Cerebellar nuclear complex (tissue), 1 donor: Measurements from ENCODE around the gene PRCD.
"Not testable (repeated sequence)": the region's sequence is repeated elsewhere in the genome, so short reads cannot be mapped to it uniquely, and the experiment has no call there.

Source experiments
- DNase-seq, 2 experiments: peaks; one replicate each; lab custom pipeline; 2025; lab: John Stamatoyannopoulos, UW

Gene PRCD

GRCh38 chr17:76504117-76504516 is 35.7 kb upstream of the PRCD start:
- DNase-seq: no peak

GRCh38 chr17:76506408-76507345 is 33.2 kb upstream of the PRCD start:
- peak in 1 of 2 experiments; percentile 49 for DNase-seq

GRCh38 chr17:76508472-76509063 is 31.3 kb upstream of the PRCD start:
- not testable (repeated sequence) for DNase-seq

- no peak for DNase-seq
Observed at GRCh38 chr17:76510831-76511244, 29.0 kb upstream of the PRCD start.

- DNase-seq: no peak
Observed at GRCh38 chr17:76511668-76512365, 28.0 kb upstream of the PRCD start.

GRCh38 chr17:76512366-76513305 is 27.2 kb upstream of the PRCD start:
- DNase-seq: no peak

- DNase-seq: no peak
Observed at GRCh38 chr17:76513306-76513692, 26.5 kb upstream of the PRCD start.

- DNase-seq: not testable (repeated sequence)
Observed at GRCh38 chr17:76514355-76514754, 25.5 kb upstream of the PRCD start.

GRCh38 chr17:76515274-76515949 is 24.4 kb upstream of the PRCD start:
- no peak for DNase-seq

- DNase-seq: no peak
Observed at GRCh38 chr17:76517638-76518038, 22.2 kb upstream of the PRCD start.

GRCh38 chr17:76519048-76519966 is 20.5 kb upstream of the PRCD start:
- no peak for DNase-seq

- DNase-seq: no peak
Observed at GRCh38 chr17:76521262-76521661, 18.6 kb upstream of the PRCD start.

GRCh38 chr17:76521683-76522082 is 18.2 kb upstream of the PRCD start:
- not testable (repeated sequence) for DNase-seq

GRCh38 chr17:76523084-76524037 is 16.5 kb upstream of the PRCD start:
- peak in 1 of 2 experiments; percentile 53 for DNase-seq

GRCh38 chr17:76524598-76525512 is 15.0 kb upstream of the PRCD start:
- DNase-seq: no peak

GRCh38 chr17:76525513-76525833 is 14.4 kb upstream of the PRCD start:
- not testable (repeated sequence) for DNase-seq

- not testable (repeated sequence) for DNase-seq
Observed at GRCh38 chr17:76527016-76527415, 12.8 kb upstream of the PRCD start.
